ENCODE measurements around the gene IGF2BP3.

IGF2BP3 gene

DNA sequence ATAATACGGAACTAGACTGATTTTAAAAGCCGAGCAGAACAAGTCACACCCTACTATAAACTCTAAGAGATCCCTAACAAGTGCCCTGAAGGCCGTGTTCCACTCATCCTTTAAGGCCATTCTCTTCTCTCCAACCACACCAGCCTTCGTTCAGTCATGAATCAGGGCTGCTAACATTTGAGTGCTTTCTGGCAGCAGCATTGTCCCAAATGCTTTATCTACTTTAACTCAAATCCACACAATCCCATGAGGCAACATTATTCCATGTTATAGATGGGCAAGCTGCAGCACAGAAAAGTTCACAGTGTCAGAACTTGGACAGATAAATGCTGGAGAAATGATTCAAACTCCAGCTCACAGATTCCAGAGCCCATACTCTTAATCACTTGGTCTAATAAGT, 97.7 kb downstream of the IGF2BP3 start:
- no peak for DNase-seq

DNA sequence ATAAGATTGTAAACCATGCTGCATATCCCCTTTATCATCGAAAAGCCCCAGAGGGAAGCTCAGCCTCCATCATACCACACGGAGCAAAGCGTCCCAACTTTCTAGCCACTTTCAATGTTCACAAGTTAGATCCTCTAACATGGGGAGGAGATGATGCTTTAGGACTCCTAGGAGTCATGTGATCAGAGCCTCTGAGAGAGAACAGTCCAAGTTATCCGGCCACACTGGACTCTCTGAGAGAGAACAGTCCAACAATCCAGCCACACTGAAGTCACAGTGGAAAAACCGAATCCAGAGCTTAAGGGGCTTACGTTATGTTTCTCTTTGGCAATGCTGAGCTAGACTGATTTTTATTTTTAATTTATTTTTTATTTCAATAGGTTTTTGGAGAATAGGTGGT, 98.6 kb downstream of the IGF2BP3 start:
- DNase-seq = no peak

DNA sequence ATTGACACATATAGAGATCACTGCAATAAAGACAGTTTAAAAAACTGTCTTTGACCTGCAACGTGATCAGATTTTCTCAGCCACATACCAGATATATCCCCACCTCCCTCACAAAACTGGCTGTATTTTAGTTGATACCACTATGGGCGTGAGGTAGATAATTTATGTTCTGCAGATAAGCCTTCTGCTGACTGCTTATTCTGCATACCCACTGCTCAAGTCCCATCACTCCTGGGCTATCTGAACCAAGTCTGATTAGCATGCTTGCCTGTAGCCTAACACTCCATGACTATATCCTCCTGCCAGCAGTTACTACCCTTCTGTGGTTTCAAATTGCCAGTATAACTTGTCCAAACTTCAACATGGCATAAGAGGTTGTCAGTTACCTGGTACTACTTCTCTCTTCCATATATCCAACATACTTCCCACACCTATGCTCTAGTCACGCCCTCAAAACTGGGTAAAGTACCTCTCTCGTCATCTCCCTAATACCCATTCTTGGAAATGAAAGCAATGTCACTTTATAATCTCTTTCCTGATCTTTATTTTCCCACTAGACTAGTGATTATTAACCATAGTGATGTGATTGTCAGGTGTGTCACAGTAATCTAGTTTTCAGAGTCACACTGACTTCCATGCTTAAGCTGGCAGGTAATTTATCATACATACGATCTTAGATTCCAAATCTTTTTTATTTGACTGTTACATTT, 100.4 kb downstream of the IGF2BP3 start:
- no peak for DNase-seq

DNA sequence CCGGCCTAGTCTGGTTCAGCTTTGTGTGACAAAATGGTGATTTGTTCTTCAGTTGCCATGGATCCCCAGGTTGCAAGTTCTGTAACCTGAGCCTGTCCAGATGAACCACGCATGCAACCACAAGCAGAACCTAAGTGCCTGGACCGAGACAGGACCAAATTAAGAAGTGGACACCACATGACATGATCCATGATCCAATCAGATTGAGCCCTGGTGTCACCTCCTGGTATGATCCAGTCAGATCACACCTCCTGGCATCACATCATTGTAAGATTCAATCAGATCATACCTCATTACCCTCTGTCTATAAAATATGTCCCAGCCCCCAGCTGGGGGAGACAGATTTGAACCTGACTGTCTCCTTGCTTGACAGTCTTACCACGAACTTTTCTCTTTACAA, 101.2 kb downstream of the IGF2BP3 start:
- DNase-seq = no peak

DNA sequence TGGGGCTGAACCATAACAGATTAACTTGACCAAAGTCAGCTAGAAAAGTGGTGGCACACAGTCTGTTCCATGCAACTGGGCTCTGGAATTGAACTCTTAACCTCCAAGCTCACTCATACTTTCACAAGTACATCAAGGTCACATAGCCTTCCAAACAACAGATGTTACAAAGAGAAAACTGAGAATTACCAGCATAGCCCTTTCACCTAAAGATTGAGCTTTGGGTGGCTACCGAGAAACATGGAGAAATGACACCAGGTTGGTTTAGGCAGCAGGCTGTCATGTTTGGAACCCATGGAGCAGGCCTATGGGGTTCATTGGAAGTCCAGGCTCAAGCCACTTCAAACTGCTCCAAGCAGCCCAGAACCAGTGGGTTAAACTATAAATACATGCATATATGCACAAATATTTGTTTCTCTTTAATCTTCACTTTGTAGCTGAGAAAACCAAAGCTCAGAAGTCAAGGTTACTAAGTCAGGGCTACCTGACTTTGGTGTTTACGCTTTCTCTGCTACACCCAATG, 112.1 kb downstream of the IGF2BP3 start:
- no peak for DNase-seq

DNA sequence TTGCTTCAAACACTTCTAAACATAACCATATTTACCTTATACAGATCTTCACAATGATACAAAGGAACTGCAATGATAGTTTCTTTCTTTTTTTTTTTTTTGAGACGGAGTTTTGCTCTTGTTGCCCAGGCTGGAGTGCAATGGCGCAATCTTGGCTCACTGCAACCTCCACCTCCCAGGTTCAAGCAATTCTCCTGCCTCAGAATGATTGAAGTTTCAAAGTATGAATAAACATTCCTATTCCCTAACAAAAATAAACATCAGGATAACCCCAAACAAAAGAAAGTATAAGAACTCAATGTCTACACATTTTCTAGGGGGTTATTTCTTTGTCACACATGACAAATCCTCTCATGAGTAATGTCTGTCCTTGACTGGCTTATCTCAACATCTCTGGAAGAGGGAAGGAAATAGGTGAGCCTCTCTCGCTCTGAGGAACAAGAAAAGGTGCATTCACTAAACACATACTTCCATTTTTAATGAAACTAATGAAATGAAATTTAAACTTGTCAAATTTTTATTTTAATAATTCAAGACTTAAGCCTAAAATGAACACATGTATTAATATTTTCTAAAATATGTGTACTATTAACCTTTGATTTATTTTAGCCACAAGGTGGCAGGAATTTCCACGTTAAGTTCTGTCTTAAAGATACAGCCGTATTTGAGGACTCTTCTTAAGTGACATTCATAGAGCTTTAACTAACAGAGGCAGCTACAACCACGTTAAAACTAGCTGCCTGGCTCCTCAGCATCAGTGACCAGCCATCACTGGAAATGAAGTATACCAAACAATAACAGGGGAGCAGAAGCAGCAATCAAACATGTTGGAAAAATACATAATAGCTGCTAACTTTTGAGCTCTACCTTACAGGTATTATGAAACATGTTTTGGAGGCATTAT, 112.8 kb downstream of the IGF2BP3 start:
- DNase-seq = no peak

DNA sequence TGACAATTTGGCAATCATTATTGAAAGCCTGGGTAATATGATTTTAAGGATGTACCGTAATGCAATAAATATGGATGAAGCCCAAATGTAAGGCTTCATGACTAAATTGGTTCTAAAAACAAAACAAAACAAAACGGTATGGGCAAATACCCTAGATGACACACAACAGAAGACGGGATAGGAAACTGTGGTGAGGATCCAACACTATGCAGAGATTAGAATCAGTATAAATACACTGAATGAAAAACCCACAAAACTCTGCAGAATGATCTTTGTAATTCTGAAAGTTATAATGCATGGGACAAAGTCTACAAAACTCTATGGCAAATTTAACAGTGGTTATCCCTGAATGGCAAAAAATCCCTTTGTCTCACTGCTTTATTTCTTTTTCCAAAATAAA, 113.6 kb downstream of the IGF2BP3 start:
- no peak for DNase-seq

DNA sequence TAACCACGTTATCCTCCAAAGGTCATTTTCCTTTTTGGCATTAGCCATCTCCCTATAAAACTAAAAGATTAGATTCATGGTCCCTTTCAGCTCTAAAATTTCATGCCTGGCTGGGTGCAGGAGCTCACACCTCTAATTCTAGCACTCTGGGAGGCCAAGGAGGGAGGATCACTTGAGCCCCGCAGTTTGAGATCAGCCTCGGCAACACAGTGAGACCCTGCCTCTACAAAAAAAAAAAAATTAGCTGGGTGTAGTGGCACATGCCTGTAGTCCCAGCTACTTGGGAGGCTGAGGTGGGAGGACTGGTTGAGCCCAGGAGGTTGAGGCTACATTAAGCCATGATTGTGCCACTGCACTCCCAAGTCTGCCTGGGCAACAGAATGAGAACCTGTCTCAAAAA, 114.1 kb downstream of the IGF2BP3 start:
- no peak for DNase-seq

DNA sequence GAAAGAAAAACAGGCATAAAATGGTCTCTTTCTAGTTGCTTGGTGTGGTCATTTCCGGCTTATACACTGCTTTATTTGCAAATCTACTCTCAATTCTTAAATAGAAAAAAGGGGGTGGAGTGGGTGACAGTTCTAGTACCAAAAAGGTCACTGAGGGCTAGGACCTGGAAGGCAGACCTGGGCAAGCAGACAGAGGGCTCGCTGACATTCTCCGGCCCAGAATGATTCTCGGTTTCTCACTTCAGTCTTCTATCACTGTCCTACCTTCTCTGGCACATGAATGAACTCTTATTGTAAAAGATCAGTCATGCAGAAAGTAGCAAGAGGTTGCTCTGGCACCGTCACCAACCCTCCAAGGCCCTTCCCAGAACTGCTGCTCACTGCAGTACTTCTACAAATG, 117.1 kb downstream of the IGF2BP3 start:
- DNase-seq = no peak

DNA sequence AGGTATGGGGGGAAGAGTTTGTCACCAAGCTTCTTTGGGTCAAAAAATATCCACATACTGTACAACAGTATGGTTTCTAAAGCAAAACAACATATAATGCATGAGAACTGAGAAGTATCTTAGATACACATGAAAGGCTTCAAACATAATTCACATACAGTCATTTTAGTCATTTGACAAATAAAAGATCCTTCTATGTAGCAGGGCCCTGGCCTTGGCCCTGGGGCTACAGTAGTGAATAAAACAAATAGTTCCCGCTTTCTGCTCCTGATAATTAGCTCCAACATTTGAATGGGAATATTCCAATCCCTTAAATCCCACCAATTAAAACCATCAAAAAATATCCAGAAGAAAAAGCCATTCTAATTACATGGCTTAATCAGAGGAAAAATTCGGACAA, 119.8 kb downstream of the IGF2BP3 start:
- no peak for DNase-seq

DNA sequence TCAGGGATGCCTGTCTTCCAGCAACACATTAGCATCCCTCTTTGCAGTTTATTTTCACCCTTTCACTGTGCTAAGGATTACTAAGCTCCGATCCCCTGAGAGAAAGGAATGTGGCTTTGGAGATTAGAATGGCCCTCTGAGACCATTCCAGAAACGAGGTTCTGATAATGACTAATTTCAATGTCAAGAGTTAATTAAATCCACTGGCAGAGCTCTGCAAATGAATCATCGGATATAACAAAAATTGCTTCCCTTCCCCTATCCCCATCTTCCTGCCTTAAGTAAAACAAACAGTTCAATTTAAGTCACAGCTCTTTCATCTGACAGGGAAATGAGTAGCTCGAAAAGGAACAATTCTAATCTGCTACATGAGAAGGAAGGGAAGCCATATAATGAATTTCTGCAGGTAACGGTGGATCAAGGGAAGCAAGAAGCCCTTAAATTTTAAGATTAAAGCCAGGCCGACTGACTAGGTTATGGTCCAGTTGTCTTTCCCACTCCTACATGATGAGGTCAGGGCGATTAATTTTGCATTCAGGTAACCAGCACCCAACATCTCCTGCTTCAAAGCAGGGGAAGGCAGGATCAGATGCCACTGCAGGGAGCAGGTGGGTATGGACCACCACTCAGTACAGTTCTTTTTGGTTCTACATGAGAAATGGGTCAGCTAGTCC, 120.7 kb downstream of the IGF2BP3 start:
- DNase-seq = no peak

DNA sequence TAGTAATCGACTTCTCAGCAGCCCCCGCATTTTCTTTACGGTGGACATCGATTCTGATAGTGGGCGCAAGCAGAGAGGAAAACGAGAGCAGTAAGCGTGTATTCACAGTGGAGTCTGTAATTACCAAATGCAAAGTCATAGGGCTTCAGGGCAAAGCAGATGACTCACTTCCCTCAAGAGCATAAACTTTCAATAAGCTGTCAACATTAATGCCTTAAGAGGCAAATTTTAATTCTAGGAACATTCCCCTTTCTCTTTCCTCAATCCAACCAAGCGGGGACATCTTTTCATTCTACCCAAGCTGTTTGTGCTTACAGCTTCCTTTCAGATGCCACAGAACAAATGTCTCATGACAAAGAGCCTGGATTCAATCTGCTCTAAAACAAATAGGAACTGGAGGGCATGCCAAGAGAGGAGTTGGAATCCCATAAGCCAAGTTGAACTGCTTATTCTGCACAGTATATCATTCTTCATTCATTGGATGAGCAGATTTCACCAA, 122.6 kb downstream of the IGF2BP3 start:
- no peak for DNase-seq

DNA sequence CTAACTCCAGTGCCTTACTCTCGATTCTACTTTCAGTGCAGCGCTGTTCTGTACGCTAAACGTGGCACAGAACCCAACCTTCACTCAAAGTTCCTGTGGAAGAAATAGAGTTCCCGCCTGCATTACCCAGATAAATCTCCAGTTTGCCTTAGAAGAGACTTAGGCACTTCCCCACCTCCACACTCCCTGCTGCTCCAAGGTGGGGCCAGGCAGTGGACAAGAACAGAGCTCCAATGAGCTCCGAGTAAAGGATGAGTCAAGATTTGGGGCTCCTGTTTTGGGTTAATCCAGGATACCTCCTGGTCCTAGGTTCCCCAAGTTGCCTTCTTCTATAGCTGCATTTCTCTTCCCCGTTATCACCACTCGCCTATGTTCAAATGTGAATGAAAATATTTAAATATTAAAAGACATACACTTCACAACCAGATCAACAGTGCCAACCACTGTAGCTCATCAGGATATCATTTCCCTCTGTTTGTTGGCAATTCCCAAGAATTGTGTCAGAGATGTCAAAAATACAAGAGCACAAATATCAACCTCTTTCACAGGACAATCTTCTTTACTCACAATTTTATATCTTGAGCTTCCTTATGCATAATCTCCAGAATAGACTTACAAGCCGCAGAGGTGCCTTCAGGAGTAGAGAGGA, 123.1 kb downstream of the IGF2BP3 start:
- no peak for DNase-seq

DNA sequence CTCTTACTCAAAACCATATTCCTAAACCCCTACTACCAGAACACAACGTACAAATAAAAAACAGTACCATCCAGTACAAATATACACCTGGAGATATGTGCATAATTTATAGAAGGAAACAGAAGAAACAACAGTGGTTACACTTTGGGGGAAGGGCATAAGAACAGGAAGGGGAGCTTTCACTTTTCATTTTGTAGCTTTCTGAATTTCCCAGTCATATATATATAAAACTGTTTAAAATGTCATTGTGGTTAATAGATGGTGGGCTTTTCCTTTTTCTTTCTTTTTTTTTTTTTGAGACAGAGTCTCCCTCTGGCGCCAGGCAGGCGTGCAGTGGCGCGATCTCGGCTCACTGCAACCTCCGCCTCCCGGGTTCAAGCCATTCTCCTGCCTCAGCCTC, 124.0 kb downstream of the IGF2BP3 start:
- DNase-seq = no peak

DNA sequence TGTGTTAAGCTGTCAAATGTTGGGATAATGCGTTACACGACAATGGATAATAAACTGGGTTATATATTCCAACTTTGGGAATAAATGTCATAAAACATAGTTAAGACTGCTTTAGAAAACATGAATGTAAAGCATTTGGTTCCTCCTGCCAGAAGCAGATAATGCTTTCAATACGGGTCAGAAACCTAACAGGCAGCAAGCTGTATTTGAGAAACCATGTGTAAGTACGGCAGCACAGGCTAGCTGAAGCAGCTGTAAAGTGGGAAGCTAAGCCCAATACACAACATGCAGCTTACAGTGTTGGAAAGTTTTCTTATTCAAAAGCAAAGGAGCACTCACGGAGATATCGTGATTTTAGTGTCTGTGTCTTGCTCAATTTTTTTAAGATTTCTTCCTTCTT, 124.7 kb downstream of the IGF2BP3 start:
- DNase-seq = no peak

DNA sequence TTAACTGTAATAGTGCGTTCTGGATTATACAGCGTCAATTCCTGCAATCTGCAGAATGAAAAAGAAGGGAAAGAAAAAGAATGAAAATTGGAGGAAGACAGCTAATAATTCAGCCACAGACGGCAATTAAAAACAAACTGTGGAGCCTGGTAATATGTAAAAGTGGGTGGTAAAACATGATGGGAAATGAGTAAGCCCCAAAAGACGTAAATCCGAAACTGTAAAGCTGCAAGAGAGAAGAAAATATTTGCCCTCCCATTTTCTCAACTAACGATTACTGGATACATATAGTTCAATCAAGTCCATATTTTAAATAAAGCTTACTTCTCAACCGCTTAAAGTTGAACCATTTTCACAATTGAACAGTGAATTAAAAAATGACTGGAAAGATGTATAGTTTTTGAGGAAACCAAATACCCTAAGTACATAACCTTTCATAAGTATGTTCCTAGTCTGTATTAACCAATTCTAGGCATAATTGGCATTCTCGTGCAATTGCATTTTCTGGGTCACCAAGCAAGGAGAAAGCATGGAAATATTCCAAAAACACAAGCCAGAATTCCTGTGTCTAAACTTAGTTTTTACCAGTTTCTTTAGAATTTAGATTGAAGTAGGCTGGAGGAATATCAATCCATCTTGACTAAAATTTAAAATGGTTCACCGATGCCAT, 126.3 kb downstream of the IGF2BP3 start:
- DNase-seq = no peak

DNA sequence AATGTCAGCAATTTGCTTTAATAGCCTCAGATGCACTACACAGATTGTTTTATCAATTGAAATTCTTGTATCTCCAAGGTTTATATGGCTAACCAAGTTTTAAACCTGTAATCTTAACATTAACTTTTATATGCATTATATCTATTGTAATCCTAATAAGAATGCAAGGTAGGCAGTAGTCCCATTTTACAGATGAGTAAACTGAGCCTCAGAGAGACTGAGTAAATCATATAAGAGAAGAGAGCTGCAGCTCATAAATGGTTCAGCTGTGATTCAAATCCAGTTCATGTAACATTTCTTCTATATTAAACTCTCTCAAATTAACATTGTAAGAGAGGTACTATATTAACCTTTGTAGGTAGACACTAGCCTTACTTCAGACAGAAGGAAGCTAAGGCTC, 127.2 kb downstream of the IGF2BP3 start:
- no peak for DNase-seq

DNA sequence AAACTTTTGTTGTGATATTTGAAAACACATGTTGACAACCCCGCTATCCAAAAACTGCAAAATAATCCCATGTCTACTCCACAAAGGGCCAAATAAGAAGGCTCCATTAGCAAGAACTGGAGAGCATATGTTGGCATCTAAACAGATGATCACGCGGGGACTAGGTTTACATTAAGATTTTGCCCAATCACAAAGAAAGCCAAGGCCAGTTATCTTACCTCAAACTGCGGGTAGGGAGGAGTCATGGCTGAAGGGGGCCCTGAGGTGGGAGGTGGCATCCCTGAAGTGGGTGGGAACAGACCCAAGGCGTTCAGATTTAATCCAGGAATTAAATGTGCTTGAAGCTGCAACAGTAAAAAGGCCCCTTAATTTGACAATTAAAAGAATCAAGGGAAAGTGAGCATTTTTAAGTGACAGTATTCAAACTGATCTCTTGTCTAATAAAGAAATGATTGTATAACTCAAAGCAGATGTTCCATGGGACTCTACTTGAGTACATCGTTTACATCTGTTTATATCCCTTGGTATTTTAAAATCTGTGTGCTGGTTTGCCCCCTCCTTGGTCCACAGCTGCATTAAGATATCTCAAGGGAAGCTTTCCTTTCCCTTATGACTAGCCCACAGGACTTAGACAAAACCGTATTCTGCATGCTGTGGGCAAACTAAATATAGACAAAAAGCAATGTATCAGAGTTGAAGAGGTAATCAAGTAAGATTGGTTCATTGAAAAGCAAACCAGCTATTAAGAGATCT, 128.3 kb downstream of the IGF2BP3 start:
- DNase-seq = no peak

DNA sequence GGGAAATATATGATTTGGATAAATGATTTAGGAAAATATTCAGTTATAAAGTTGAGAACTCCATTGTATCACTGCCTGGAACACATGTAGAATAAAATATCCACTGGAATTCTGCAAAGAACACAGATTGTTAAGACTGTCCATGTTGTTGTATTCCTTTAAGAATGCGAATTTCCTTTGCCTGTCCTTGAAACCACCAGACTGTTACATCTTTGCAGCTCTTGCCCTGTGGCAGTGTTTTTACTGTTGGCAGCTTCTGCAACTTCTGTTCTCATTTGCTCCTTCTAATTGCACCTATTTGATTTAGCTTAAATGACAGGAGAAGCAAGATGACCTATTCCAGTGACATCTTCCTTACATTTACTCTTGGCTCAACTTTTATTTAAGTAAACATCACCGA, 131.4 kb downstream of the IGF2BP3 start:
- no peak for DNase-seq

DNA sequence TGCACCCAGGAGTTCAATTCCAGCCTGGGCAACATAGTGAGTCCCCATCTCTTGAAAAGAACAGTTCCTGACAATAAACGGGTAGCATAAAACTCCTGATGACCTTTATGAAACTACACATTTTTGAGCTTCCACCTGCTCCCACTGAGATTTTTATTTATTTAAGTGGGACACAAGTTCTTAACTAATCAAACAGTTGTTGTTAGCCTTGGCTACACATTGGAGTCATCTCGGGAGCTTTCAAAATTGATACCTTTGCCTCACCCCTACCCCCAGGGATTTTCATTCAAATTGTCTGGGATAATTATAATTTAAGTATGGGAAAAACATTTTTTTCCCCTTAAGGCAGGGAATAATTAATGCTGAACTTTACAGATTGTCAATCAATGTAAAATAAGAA, 131.9 kb downstream of the IGF2BP3 start:
- DNase-seq = no peak

DNA sequence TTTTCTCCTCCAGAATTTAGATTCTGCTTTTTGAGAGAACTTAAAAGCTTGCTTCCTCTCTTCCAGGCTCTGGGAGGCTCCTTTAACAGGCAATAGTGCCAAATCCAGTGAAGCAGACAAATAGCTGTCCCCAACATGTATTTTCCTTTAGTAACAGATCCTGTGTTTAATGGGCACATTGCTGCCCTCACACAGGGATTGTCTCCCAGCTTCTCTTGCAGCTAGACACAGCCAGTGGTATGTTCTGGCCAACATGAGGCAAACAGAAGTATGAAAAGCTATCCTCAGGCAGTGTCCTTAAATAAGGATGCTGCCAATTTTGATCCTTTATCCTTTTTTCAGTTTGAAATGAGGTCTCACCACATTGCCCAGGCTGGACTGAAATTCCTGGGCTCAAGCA, 132.9 kb downstream of the IGF2BP3 start:
- DNase-seq = no peak

Data from CD4-positive, alpha-beta T cell treated with Interleukin-17A for 4 hours (primary cell).